ENCODE data around the gene RNF208.

Gene RNF208

DNA sequence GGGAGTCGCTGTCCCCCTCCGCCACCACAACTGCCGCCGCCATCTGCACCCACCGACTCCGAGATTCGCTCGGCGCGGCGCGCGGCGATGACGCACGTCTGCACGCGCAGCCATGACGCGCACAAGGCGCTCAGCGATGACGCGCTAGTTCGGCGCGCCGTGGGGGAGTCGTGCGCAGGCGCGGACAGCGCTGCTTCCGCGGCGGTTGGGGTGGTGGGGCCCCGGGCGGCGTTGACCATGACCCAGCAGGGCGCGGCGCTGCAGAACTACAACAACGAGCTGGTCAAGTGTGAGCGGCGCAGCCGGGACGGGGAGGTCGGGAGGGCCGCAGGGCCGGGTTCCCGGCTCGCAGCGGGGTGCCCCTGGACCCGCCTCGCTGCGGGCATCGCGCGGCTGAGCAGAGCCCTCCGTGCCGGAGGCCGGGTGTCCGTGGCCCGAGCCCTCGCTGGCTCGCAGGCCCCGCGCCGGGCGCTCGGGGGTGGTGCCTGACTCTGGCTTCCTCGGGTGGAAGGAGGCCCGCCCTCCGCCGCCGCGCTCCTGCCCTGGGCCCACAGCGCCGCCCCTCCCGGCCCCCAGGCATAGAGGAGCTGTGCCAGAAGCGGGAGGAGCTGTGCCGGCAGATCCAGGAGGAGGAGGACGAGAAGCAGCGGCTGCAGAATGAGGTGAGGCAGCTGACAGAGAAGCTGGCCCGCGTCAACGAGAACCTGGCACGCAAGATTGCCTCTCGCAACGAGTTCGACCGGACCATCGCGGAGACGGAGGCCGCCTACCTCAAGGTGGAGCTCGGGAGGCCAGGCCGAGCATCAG, 33.3 kb downstream of the RNF208 start, which contains the start of the genes ANAPC2 and SSNA1 (continued):
- TF ChIP-seq, protein P1, sequence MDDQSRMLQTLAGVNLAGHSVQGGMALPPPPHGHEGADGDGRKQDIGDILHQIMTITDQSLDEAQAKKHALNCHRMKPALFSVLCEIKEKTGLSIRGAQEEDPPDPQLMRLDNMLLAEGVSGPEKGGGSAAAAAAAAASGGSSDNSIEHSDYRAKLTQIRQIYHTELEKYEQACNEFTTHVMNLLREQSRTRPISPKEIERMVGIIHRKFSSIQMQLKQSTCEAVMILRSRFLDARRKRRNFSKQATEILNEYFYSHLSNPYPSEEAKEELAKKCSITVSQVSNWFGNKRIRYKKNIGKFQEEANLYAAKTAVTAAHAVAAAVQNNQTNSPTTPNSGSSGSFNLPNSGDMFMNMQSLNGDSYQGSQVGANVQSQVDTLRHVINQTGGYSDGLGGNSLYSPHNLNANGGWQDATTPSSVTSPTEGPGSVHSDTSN (CRISPR knock-in tag; IDR thresholded peaks at IDR 0.05): peak; percentile 97
- TF ChIP-seq ZNF76 (tag by site-specific recombination; IDR thresholded peaks at IDR 0.05; ENCODE audit: borderline replicate concordance, low read depth) (peak; percentile 85), ZNF16 (tag by site-specific recombination; IDR thresholded peaks at IDR 0.05; ENCODE audit: low read depth) (no peak), ZNF561 (tag by site-specific recombination; IDR thresholded peaks at IDR 0.05; ENCODE audit: borderline replicate concordance) (peak; percentile 91; the same call in 1 of the 2 replicates), ZNF530 (tag by site-specific recombination; IDR thresholded peaks at IDR 0.05; ENCODE audit: low read depth) (no peak), KLF7 (tag by site-specific recombination; IDR thresholded peaks at IDR 0.05; ENCODE audit: borderline replicate concordance) (0 out of 2 replicates have a peak, but pooled peaks have one; percentile 16), ZNF600 (tag by site-specific recombination; IDR thresholded peaks at IDR 0.05) (peak; percentile 89), ZNF830 (tag by site-specific recombination; IDR thresholded peaks at IDR 0.05; ENCODE audit: low read depth) (no peak), TRIM28 (IDR thresholded peaks at IDR 0.05; ENCODE audit: borderline replicate concordance, low read length) (no peak), ZNF174 (tag by site-specific recombination; IDR thresholded peaks at IDR 0.05) (no peak), ZNF747 (tag by site-specific recombination; IDR thresholded peaks at IDR 0.05) (no peak), HOXD13 (CRISPR knock-in tag; IDR thresholded peaks at IDR 0.05; ENCODE audit: borderline replicate concordance) (no peak), ZFP69B (tag by site-specific recombination; IDR thresholded peaks at IDR 0.05) (peak; percentile 95), ZNF10 (tag by site-specific recombination; IDR thresholded peaks at IDR 0.05) (no peak), ZNF549 (tag by site-specific recombination; IDR thresholded peaks at IDR 0.05) (no peak), ZNF155 (tag by site-specific recombination; IDR thresholded peaks at IDR 0.05) (no peak), ZNF521 (tag by site-specific recombination; IDR thresholded peaks at IDR 0.05) (no peak), ZNF211 (tag by site-specific recombination; IDR thresholded peaks at IDR 0.05; ENCODE audit: low read depth) (no peak), ZNF37A (tag by site-specific recombination; IDR thresholded peaks at IDR 0.05) (no peak)
- TF ChIP-seq, protein P2, sequence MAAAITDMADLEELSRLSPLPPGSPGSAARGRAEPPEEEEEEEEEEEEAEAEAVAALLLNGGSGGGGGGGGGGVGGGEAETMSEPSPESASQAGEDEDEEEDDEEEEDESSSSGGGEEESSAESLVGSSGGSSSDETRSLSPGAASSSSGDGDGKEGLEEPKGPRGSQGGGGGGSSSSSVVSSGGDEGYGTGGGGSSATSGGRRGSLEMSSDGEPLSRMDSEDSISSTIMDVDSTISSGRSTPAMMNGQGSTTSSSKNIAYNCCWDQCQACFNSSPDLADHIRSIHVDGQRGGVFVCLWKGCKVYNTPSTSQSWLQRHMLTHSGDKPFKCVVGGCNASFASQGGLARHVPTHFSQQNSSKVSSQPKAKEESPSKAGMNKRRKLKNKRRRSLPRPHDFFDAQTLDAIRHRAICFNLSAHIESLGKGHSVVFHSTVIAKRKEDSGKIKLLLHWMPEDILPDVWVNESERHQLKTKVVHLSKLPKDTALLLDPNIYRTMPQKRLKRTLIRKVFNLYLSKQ (tag by site-specific recombination; IDR thresholded peaks at IDR 0.05; ENCODE audit: borderline replicate concordance): no peak
- TF ChIP-seq, protein P3, sequence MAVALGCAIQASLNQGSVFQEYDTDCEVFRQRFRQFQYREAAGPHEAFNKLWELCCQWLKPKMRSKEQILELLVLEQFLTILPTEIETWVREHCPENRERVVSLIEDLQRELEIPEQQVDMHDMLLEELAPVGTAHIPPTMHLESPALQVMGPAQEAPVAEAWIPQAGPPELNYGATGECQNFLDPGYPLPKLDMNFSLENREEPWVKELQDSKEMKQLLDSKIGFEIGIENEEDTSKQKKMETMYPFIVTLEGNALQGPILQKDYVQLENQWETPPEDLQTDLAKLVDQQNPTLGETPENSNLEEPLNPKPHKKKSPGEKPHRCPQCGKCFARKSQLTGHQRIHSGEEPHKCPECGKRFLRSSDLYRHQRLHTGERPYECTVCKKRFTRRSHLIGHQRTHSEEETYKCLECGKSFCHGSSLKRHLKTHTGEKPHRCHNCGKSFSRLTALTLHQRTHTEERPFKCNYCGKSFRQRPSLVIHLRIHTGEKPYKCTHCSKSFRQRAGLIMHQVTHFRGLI (tag by site-specific recombination; IDR thresholded peaks at IDR 0.05): no peak
- TF ChIP-seq, protein P4, sequence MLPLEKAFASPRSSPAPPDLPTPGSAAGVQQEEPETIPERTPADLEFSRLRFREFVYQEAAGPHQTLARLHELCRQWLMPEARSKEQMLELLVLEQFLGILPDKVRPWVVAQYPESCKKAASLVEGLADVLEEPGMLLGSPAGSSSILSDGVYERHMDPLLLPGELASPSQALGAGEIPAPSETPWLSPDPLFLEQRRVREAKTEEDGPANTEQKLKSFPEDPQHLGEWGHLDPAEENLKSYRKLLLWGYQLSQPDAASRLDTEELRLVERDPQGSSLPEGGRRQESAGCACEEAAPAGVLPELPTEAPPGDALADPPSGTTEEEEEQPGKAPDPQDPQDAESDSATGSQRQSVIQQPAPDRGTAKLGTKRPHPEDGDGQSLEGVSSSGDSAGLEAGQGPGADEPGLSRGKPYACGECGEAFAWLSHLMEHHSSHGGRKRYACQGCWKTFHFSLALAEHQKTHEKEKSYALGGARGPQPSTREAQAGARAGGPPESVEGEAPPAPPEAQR (tag by site-specific recombination; IDR thresholded peaks at IDR 0.05): peak; percentile 52; the same call in 1 of the 2 replicates
- TF ChIP-seq, protein P5, sequence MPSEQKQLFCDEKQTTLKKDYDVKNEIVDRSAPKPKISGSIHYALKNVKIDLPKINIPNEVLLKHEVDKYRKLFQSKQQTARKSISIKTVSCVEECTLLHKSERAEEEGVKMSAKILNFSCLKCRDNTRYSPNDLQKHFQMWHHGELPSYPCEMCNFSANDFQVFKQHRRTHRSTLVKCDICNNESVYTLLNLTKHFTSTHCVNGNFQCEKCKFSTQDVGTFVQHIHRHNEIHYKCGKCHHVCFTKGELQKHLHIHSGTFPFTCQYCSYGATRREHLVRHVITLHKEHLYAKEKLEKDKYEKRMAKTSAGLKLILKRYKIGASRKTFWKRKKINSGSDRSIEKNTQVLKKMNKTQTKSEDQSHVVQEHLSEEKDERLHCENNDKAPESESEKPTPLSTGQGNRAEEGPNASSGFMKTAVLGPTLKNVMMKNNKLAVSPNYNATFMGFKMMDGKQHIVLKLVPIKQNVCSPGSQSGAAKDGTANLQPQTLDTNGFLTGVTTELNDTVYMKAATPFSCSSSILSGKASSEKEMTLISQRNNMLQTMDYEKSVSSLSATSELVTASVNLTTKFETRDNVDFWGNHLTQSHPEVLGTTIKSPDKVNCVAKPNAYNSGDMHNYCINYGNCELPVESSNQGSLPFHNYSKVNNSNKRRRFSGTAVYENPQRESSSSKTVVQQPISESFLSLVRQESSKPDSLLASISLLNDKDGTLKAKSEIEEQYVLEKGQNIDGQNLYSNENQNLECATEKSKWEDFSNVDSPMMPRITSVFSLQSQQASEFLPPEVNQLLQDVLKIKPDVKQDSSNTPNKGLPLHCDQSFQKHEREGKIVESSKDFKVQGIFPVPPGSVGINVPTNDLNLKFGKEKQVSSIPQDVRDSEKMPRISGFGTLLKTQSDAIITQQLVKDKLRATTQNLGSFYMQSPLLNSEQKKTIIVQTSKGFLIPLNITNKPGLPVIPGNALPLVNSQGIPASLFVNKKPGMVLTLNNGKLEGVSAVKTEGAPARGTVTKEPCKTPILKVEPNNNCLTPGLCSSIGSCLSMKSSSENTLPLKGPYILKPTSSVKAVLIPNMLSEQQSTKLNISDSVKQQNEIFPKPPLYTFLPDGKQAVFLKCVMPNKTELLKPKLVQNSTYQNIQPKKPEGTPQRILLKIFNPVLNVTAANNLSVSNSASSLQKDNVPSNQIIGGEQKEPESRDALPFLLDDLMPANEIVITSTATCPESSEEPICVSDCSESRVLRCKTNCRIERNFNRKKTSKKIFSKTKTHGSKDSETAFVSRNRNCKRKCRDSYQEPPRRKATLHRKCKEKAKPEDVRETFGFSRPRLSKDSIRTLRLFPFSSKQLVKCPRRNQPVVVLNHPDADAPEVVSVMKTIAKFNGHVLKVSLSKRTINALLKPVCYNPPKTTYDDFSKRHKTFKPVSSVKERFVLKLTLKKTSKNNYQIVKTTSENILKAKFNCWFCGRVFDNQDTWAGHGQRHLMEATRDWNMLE (tag by site-specific recombination; conservative IDR thresholded peaks at IDR 0.05; ENCODE audit: low read depth): no peak; the same call in 1 of the 2 replicates
- TF ChIP-seq, protein P6, sequence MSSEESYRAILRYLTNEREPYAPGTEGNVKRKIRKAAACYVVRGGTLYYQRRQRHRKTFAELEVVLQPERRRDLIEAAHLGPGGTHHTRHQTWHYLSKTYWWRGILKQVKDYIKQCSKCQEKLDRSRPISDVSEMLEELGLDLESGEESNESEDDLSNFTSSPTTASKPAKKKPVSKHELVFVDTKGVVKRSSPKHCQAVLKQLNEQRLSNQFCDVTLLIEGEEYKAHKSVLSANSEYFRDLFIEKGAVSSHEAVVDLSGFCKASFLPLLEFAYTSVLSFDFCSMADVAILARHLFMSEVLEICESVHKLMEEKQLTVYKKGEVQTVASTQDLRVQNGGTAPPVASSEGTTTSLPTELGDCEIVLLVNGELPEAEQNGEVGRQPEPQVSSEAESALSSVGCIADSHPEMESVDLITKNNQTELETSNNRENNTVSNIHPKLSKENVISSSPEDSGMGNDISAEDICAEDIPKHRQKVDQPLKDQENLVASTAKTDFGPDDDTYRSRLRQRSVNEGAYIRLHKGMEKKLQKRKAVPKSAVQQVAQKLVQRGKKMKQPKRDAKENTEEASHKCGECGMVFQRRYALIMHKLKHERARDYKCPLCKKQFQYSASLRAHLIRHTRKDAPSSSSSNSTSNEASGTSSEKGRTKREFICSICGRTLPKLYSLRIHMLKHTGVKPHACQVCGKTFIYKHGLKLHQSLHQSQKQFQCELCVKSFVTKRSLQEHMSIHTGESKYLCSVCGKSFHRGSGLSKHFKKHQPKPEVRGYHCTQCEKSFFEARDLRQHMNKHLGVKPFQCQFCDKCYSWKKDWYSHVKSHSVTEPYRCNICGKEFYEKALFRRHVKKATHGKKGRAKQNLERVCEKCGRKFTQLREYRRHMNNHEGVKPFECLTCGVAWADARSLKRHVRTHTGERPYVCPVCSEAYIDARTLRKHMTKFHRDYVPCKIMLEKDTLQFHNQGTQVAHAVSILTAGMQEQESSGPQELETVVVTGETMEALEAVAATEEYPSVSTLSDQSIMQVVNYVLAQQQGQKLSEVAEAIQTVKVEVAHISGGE (tag by site-specific recombination; conservative IDR thresholded peaks at IDR 0.05; ENCODE audit: low read depth): no peak

Measured in HEK293 (cell line).